ENCODE data around the gene NTRK3.

NTRK3 gene

GRCh38 chr15:88231909-88232644, 24.5 kb downstream of the NTRK3 start:
- no peak for DNase-seq (ENCODE audit: low read depth, low spot score)

DNA sequence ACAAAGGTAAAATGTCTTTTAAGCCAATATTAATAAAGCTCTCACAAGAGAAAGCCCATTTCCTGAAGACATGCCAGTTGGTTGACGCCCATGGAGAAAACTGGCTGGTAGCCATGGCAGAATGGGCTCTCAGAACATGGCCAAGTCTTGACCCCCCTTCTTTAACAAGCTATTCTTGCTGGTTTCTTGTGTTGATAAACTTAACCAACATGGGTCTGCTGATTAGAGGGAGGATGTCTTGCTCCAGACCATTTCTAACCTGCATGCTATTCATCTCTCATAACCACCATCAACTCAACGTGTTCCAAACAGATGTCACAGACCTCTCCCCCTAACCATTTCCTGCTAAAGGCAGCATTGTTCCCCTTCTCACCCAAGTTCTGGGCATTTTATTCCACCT, 25.7 kb downstream of the NTRK3 start:
- DNase-seq (ENCODE audit: low read depth, low spot score) = no peak

DNA sequence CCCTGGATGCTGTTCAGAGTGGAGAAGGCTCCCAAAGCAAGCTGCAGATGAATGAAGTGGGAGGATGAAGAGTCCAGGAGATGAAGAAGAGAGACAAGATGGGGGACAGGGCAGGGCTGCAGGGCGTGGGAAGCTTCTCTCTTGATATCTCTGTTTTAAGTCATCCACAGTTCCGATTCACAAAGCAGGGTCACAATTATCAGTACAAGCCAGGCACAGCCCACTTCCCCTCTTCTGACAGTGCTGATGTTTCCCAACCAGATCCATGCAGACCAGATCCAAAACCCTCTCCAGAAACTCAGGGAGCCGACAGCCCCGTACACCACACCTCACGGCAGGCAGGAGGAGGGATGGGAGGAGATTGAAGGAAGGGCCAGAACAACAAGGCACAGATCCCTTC, 31.1 kb downstream of the NTRK3 start:
- DNase-seq (ENCODE audit: low read depth, low spot score) = no peak

GRCh38 chr15:88223084-88223483, 33.5 kb downstream of the NTRK3 start:
- no peak for DNase-seq (ENCODE audit: low read depth, low spot score)

DNA sequence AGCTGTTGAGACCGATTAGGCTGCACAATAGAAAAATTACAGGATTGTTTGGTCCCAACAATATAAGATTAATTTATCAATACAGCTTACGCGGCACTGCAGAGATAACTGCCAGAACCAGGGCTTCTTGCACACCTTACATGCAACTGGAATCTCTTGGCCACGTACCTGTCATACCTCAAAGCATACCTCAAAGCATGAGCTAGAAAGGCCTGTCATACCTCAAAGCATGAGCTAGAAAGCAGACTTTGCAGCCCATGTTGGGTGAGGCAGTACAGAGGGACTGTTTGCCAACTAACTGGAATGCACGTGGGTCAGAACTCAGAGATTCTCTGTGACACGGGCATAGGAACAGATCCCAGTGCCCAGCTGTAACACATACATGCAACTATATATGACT, 34.7 kb downstream of the NTRK3 start:
- DNase-seq (ENCODE audit: low read depth, low spot score) = no peak

DNA sequence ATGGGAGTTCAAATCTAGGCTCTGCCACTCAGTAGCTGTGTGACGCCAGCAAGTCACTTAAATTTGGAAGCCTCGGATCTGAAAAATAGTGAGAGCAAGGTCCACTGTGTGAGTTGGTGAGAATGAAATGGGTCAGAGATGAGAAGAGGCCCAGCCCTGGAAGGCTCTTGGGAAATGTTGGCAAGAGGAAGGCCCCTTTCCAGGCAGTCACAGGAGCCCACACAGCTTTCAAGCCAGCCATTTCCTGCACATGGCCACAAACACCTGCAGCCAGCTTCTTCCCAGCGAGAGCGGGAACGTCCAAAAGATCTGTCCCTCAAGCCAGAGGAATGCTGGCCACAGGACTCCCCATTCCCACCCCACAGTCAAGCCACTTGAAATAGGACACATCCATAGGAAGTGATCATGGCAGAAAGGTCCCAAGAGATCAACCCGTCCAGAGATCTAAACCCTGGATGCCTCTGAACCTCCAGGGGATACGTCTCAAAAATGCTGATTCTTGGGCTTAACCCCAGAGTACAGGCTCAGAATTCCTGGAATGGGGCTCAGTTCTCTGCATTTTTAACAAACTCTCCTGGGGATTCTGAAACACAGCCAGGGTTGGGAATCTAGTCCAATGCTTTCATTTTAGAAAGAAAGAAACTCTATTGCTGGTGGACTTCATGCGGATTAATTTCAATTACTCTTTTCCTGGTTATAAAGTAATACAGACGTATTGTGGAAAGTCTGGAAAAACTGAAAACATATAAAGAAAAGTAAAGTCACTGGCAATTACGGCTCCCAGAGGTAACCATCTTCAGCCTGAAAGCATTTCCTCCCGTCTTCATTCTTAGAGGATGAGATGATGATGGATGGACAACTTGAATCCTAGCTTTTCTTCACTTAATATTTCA, 35.9 kb downstream of the NTRK3 start:
- DNase-seq (ENCODE audit: low read depth, low spot score) = no peak

- DNase-seq (ENCODE audit: low read depth, low spot score) = no peak
Observed at GRCh38 chr15:88219623-88220022, 36.9 kb downstream of the NTRK3 start.

GRCh38 chr15:88218557-88219221, 37.9 kb downstream of the NTRK3 start:
- no peak for DNase-seq (ENCODE audit: low read depth, low spot score)

- DNase-seq (ENCODE audit: low read depth, low spot score) = no peak
Observed at GRCh38 chr15:88215066-88215648, 41.4 kb downstream of the NTRK3 start.

- no peak for DNase-seq (ENCODE audit: low read depth, low spot score)
Observed at GRCh38 chr15:88209111-88209510, 47.4 kb downstream of the NTRK3 start.

DNA sequence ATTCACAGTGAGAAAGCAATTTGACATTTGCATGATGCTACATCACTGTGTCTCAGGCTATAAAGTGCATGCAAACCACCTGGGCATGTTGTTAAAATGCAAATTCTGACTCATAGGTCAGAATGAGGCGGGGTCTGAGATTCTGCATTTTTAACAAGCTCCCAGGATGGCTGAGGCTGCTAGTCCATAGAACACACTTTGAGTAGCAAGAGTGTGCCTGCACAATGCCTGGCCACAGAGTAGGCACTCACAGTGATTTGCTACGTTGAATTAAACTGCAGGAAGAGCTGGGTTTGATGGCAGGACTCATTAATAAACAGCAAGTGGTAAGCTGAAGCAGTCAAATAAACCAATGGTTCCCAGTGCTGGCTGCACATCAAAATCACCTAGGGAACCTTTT, 48.1 kb downstream of the NTRK3 start:
- no peak for DNase-seq (ENCODE audit: low read depth, low spot score)

GRCh38 chr15:88207565-88207964, 49.0 kb downstream of the NTRK3 start:
- DNase-seq (ENCODE audit: low read depth, low spot score) = no peak

- DNase-seq (ENCODE audit: low read depth, low spot score) = no peak
Observed at GRCh38 chr15:88204584-88204983, 52.0 kb downstream of the NTRK3 start.

GRCh38 chr15:88202231-88202630, 54.3 kb downstream of the NTRK3 start:
- no peak for DNase-seq (ENCODE audit: low read depth, low spot score)

DNA sequence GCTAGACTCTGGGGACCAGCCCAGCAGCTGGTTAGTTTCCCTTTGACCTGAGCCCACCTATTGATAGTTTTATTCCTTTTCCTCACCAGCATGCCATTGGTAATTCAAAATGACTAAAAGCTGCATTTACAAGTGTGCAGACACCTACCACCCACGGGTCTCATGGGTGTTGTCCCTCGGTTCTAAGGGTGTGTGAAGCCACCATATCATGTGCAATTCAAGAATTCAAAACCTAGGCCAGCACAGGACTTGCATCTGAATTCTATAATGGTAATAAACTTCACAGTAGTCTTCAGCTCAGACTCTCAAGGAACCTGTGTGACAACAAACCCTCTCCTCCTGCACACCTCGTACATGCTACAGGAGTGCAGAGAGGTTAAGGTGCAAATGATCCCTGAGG, 55.3 kb downstream of the NTRK3 start:
- DNase-seq (ENCODE audit: low read depth, low spot score) = no peak

- DNase-seq (ENCODE audit: low read depth, low spot score) = no peak
Observed at GRCh38 chr15:88196961-88197360, 59.6 kb downstream of the NTRK3 start.

GRCh38 chr15:88194162-88194561, 62.4 kb downstream of the NTRK3 start:
- DNase-seq (ENCODE audit: low read depth, low spot score) = no peak

- no peak for DNase-seq (ENCODE audit: low read depth, low spot score)
Observed at GRCh38 chr15:88193415-88193814, 63.1 kb downstream of the NTRK3 start.

- DNase-seq (ENCODE audit: low read depth, low spot score) = no peak
Observed at GRCh38 chr15:88191812-88192165, 64.8 kb downstream of the NTRK3 start.

GRCh38 chr15:88190232-88190631, 66.3 kb downstream of the NTRK3 start:
- DNase-seq (ENCODE audit: low read depth, low spot score) = no peak

DNA sequence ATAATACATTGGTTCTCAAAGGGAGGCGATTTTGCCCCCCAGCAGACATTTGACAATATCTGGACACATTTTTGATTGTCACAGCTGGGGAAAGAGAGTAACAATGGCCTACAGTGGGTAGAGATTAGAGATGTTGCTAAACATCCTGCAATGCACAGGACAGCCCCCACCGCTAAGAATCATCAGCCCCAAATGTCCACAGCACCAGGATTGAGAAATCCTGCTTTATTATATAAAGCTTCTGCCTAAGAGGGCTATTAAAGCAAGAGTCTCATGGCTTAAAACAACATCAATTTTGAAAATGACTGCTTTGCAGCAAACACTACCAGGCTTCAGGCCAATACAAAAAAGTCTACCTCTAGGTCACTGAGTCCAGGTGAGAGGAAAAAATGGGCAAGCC, 68.2 kb downstream of the NTRK3 start:
- DNase-seq (ENCODE audit: low read depth, low spot score) = no peak

GRCh38 chr15:88187195-88187594, 69.3 kb downstream of the NTRK3 start:
- DNase-seq (ENCODE audit: low read depth, low spot score) = no peak

Data from iPS DF 19.7 (cell line).